Endothelial cell of umbilical vein (primary cell): ENCODE results near the gene RCVRN. TPM values are rescaled to one million over a fixed set of nuclear protein-coding genes. Genes with fewer than 3 reads are reported as not detected.

ENCODE experiments used
- BruUV-seq: library from RNA; stranded (reverse); fragments of 400-500 nt; replicated peaks from 2 replicates; lab custom pipeline; 2021; lab: Mats Ljungman, UMichigan
- CTCF ChIA-PET: fragments of 300-600, 350-600 bp; sonication (Branson Sonifier 250); formaldehyde crosslinking; loops from one replicate; lab custom pipeline; 2021; ENCODE audit warnings: antibody characterized with exemption, inconsistent platforms; lab: Charles Lee
- POLR2A ChIA-PET: fragments of 300-600, 350-600 bp; sonication (Branson Sonifier 250); formaldehyde crosslinking; loops from one replicate; lab custom pipeline; 2021; ENCODE audit warnings: antibody characterized with exemption, inconsistent platforms; lab: Charles Lee
- DNase-seq: peaks from one replicate; pipeline ENCODE4 v3.0.0-alpha.2; 2011; ENCODE audit warnings: low read depth, low spot score
- FAIRE-seq: peaks from 2 replicates; lab custom pipeline; 2011; peaks lifted over from hg19 to GRCh38; lab: Jason Lieb, UNC
- H2AFZ ChIP-seq: 2 replicates; pipeline ENCODE4 v1.6.0; 2012; ENCODE audit warnings: low read depth, low read length, control low read depth, inconsistent platforms
- H3K27ac ChIP-seq: 2 replicates; pipeline ENCODE4 v1.5.1; 2011; ENCODE audit warnings: low read depth, mild to moderate bottlenecking, control low read depth, low read length, moderate library complexity; ENCODE audit not compliant: insufficient read depth
- H3K27me3 ChIP-seq, 2 experiments: 2 replicates each; pipeline versions ENCODE4 v1.6.0 to v1.6.1; 2011; ENCODE audit warnings: low read length in 2 of 2, mixed read lengths in 1 of 2; ENCODE audit not compliant: control insufficient read depth in 2 of 2, insufficient read depth in 2 of 2
- H3K36me3 ChIP-seq, 2 experiments: 2 replicates in 1 of 2; 3 replicates in 1 of 2; pipeline ENCODE4 v1.5.1; 2011; ENCODE audit warnings: low read length in 2 of 2, mild to moderate bottlenecking in 1 of 2, moderate library complexity in 1 of 2; ENCODE audit not compliant: control insufficient read depth in 2 of 2, insufficient read depth in 2 of 2; ENCODE audit errors: extremely low read depth in 1 of 2
- H3K4me1 ChIP-seq: 3 replicates; pipeline ENCODE4 v1.5.1; 2011; ENCODE audit warnings: mild to moderate bottlenecking, low read length; ENCODE audit not compliant: control insufficient read depth, insufficient read depth; ENCODE audit errors: extremely low read depth
- H3K4me2 ChIP-seq: 2 replicates; pipeline ENCODE4 v1.6.1; 2011; ENCODE audit warnings: low read length, control low read depth, mixed read lengths; ENCODE audit not compliant: insufficient read depth
- H3K4me3 ChIP-seq, 3 experiments: fragments of 200-600 bp in 1 of 3; sonication (generic), shearing (Covaris generic) in 1 of 3; replicated peaks in 1 of 3; 2 replicates each; pipeline ENCODE4 v1.5.1; 2011 to 2016; ENCODE audit warnings: control low read depth in 3 of 3, low read length in 3 of 3, mild to moderate bottlenecking in 2 of 3, inconsistent platforms in 1 of 3, low read depth in 1 of 3, moderate library complexity in 1 of 3; ENCODE audit not compliant: insufficient read depth in 1 of 3
- H3K79me2 ChIP-seq: 2 replicates; pipeline ENCODE4 v1.6.0; 2012; ENCODE audit warnings: low read length, inconsistent platforms; ENCODE audit not compliant: control insufficient read depth, insufficient read depth
- H3K9ac ChIP-seq: replicated peaks from 2 replicates; pipeline ENCODE3; 2011; ENCODE audit warnings: low read length, control low read depth; ENCODE audit not compliant: insufficient read depth; ENCODE audit errors: extremely low read depth
- H3K9me1 ChIP-seq: replicated peaks from 3 replicates; pipeline ENCODE4 v1.6.0; 2011; ENCODE audit warnings: mild to moderate bottlenecking, low read length; ENCODE audit not compliant: control insufficient read depth, insufficient read depth; ENCODE audit errors: extremely low read depth
- H3K9me3 ChIP-seq: replicated peaks from 2 replicates; pipeline ENCODE4 v1.5.1; 2012; ENCODE audit warnings: low read length, inconsistent platforms; ENCODE audit not compliant: control insufficient read depth, insufficient read depth
- H4K20me1 ChIP-seq: replicated peaks from 2 replicates; pipeline ENCODE3; 2011; ENCODE audit warnings: mild to moderate bottlenecking, low read length; ENCODE audit not compliant: control insufficient read depth, insufficient read depth; ENCODE audit errors: extremely low read depth
- EZH2 ChIP-seq: IDR thresholded peaks from 2 replicates; pipeline ENCODE4 v1.6.1; 2012; ENCODE audit warnings: borderline replicate concordance, low read depth, mild to moderate bottlenecking, moderate library complexity, low read length, inconsistent platforms; ENCODE audit not compliant: severe bottlenecking
- FOS ChIP-seq: IDR thresholded peaks from 2 replicates; pipeline ENCODE4 v1.6.1; 2011; ENCODE audit warnings: mild to moderate bottlenecking, low read length, moderate library complexity, borderline replicate concordance; ENCODE audit not compliant: insufficient read depth
- GATA2 ChIP-seq: IDR thresholded peaks from 2 replicates; pipeline ENCODE4 v1.7.0; 2011; ENCODE audit warnings: low read depth, mild to moderate bottlenecking, moderate library complexity, mixed read lengths, low read length; ENCODE audit not compliant: insufficient read length, insufficient read depth
- JUN ChIP-seq: IDR thresholded peaks from 2 replicates; pipeline ENCODE4 v1.6.1; 2011; ENCODE audit warnings: borderline replicate concordance, low read depth; ENCODE audit not compliant: insufficient read length, insufficient read depth
- MYC ChIP-seq: IDR thresholded peaks from one replicate; pipeline ENCODE4 v1.6.1; 2011; ENCODE audit warnings: mild to moderate bottlenecking, low read depth, low read length
- POLR2A ChIP-seq: IDR thresholded peaks from 2 replicates; pipeline ENCODE4 v1.6.1; 2012; ENCODE audit warnings: low read depth, mild to moderate bottlenecking, control low read depth, low read length
- POLR2AphosphoS5 ChIP-seq: IDR thresholded peaks from 2 replicates; pipeline ENCODE4 v1.6.1; 2012; ENCODE audit warnings: low read depth, mild to moderate bottlenecking, control low read depth, low read length, moderate library complexity; ENCODE audit not compliant: insufficient read depth
- dilution Hi-C: fragments of 300-500 bp; cut with MboI; formaldehyde crosslinking; loops from one replicate; pipeline ENCODE4 v1.15.0; 2019; ENCODE audit warnings: low sequenced_read_pairs; ENCODE audit not compliant: extremely low pct_ligation_motif_present
- intact Hi-C: fragments of 100-400 bp; cut with micrococcal nuclease; formaldehyde crosslinking; loops from one replicate; pipeline ENCODE4 v1.10.0; 2022
- polyA plus RNA-seq, 4 experiments: library from polyadenylated mRNA; depleted of rRNA in 3 of 4; stranded (reverse) in 3 of 4; unstranded in 1 of 4; fragments of >200 nt; gene quantifications; 2 replicates each; pipeline versions ENCODE4 v1.2.1 to v1.2.3, GENCODE V29; 2011 to 2012; ENCODE audit warnings: missing spikeins in 1 of 4
- total RNA-seq: library from RNA; stranded (reverse); gene quantifications from 2 replicates; pipeline ENCODE4 v1.2.3, GENCODE V29; 2021
- TF ChIP-seq, protein P1 (sequence below): IDR thresholded peaks from 2 replicates; pipeline ENCODE4 v1.6.1; 2011; ENCODE audit not compliant: insufficient read depth, insufficient read length
- TF ChIP-seq, protein P2 (sequence below), 2 donors: IDR thresholded peaks; 1 replicate in 1 of 2; 2 replicates in 1 of 2; pipeline ENCODE4 v1.5.1; 2011; ENCODE audit warnings: low read length in 2 of 2, mild to moderate bottlenecking in 2 of 2, moderate library complexity in 2 of 2, control low read depth in 1 of 2, inconsistent platforms in 1 of 2, low read depth in 1 of 2; ENCODE audit not compliant: insufficient read depth in 1 of 2; ENCODE audit errors: extremely low read depth in 1 of 2

The RCVRN gene
- total and polyA plus RNA-seq, 2 donors (not counting 3 experiments of a cell fraction or from before 2014, with no cell fraction given), result not detected

DNA sequence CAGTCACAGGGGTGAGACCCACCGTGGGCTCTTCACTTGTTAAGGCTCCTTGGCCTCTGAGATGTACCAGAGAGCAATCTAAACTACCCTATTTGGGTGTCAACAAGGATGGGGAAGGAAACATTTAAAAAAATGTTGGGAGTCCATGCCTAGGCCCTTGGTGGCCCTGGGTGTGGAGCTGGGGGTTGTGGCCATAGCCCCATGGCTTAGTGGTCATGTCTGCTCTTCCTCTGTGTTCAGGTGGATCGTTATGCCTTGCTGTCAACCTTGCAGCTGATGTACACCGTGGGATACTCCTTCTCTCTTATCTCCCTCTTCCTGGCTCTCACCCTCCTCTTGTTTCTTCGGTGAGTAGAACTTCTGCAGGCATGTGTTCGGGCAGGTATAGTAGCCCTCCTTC is 50.8 kb downstream of the RCVRN start:
- H3K79me2 ChIP-seq, result no peaks in the 10 kb centered on the region
- no peak overlapping the region for H2AFZ ChIP-seq
- dilution Hi-C loops, result no loop called here
- no peaks in the 10 kb centered on the region for H3K4me1 ChIP-seq
- no peak overlapping the region for H3K4me2 ChIP-seq
- FAIRE-seq (no peak), DNase-seq (no peak)
- H3K36me3 ChIP-seq, result no peaks in the 10 kb centered on the region
- intact Hi-C loops, result no loop called here
- H3K9me1 ChIP-seq, result no peaks in the 10 kb centered on the region
- no peak overlapping the region for H3K9ac ChIP-seq
- no peaks in the 10 kb centered on the region for H4K20me1 ChIP-seq
- no peaks in the 10 kb centered on the region for H3K27me3 ChIP-seq
- no peak overlapping the region for H3K27ac ChIP-seq
- H3K4me3 ChIP-seq, result no peak overlapping the region
- peaks cover 4% of the 10 kb centered on the region for H3K9me3 ChIP-seq
- POLR2A ChIA-PET, result no interaction called here
- BruUV-seq, result no TSS peak
- TF ChIP-seq FOS (no peak), EZH2 (no peak), JUN (no peak)
- TF ChIP-seq, protein P1, sequence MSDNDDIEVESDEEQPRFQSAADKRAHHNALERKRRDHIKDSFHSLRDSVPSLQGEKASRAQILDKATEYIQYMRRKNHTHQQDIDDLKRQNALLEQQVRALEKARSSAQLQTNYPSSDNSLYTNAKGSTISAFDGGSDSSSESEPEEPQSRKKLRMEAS, result no peak
- TF ChIP-seq, protein P2, sequence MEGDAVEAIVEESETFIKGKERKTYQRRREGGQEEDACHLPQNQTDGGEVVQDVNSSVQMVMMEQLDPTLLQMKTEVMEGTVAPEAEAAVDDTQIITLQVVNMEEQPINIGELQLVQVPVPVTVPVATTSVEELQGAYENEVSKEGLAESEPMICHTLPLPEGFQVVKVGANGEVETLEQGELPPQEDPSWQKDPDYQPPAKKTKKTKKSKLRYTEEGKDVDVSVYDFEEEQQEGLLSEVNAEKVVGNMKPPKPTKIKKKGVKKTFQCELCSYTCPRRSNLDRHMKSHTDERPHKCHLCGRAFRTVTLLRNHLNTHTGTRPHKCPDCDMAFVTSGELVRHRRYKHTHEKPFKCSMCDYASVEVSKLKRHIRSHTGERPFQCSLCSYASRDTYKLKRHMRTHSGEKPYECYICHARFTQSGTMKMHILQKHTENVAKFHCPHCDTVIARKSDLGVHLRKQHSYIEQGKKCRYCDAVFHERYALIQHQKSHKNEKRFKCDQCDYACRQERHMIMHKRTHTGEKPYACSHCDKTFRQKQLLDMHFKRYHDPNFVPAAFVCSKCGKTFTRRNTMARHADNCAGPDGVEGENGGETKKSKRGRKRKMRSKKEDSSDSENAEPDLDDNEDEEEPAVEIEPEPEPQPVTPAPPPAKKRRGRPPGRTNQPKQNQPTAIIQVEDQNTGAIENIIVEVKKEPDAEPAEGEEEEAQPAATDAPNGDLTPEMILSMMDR (IDR thresholded peaks at IDR 0.05; ENCODE audit: extremely low read depth in 1 of 2, insufficient read depth in 1 of 2, low read depth in 1 of 2, low read length in 2 of 2), result no peak
- CTCF ChIA-PET, result no interaction called here

DNA sequence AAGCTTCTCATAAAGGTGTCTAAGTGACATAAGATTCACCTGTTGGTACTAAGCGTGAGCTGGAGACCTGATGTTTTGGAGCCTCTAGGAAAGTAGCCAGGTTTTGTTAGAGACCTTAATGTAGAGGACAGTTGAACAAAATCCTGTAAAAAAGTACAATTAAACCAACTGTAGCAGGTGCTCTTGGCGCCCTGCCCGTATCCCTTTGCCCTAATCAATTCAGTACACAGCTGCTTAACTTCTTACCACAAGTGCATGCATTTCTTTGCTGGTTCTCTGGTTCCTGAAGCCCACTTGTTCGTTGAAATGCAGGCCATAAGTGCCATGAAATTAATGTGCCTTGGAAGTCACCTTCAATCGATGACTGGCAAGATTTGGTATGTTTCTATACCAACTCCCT is 54.9 kb downstream of the RCVRN start:
- POLR2A ChIA-PET, result no interaction called here
- no peaks in the 10 kb centered on the region for H3K79me2 ChIP-seq
- no peaks in the 10 kb centered on the region for H3K36me3 ChIP-seq
- CTCF ChIA-PET, result interaction anchor here (0.6 kb wide), 1 partner anchor 1243 kb away, joined by 3 read pairs; no protein-coding TSS in a partner anchor
- intact Hi-C loops (no loop called here), dilution Hi-C loops (no loop called here)
- no peak overlapping the region for H3K9ac ChIP-seq
- no peak overlapping the region for H3K4me3 ChIP-seq
- no peak overlapping the region for H2AFZ ChIP-seq
- peaks cover 4% of the 10 kb centered on the region for H3K9me3 ChIP-seq
- H3K27me3 ChIP-seq, result no peaks in the 10 kb centered on the region
- H3K4me1 ChIP-seq, result no peaks in the 10 kb centered on the region
- BruUV-seq, result no TSS peak
- H3K9me1 ChIP-seq, result no peaks in the 10 kb centered on the region
- TF ChIP-seq GATA2 (no peak), FOS (no peak), MYC (no peak), EZH2 (no peak), JUN (no peak), POLR2A (no peak), POLR2AphosphoS5 (no peak)
- TF ChIP-seq, protein P2 (IDR thresholded peaks at IDR 0.05; ENCODE audit: extremely low read depth in 1 of 2, insufficient read depth in 1 of 2, low read depth in 1 of 2, low read length in 2 of 2), result no peak
- TF ChIP-seq, protein P1, result no peak
- no peak overlapping the region for H3K4me2 ChIP-seq
- DNase-seq, result no peak
- no peak overlapping the region for H3K27ac ChIP-seq
- no peaks in the 10 kb centered on the region for H4K20me1 ChIP-seq
- FAIRE-seq, result no peak
